ENCODE results near the gene SENP5. TPM values are rescaled to one million over a fixed set of nuclear protein-coding genes. Genes with fewer than 3 reads are reported as not detected.

Gene SENP5
- total RNA-seq, 4 donors from 2014 or later: 21.4 to 42.7 (median 31.7) TPM

GRCh38 chr3:196983186-196983585 lies 115.5 kb downstream of the SENP5 start:
- Histone ChIP-seq H3K9me3 (no peaks in the 10 kb centered on the region), H3K36me3 (no peaks in the 10 kb centered on the region), H3K27ac (no peak overlapping the region), H3K4me1 (peaks cover 0 to 4% of the 10 kb centered on the region in 2 donors), H3K4me3 (no peak overlapping the region), H3K27me3 (no peaks in the 10 kb centered on the region)
- intact Hi-C loops (cut with DNase I; ENCODE audit: low total_unique reads): no loop called here
- in situ Hi-C loops (cut with MboI; ENCODE audit: low sequenced_read_pairs in 4 of 4): loop anchor here in 2 of 4 donors (25.0 kb wide), 2 partner anchors 204 to 529 kb away; no protein-coding TSS in a partner anchor
- ATAC-seq (no peak), DNase-seq (no peak)
- TF ChIP-seq POLR2A (IDR thresholded peaks at IDR 0.05) (no peak), CTCF (IDR thresholded peaks at IDR 0.05 in 4 of 5, conservative IDR thresholded peaks at IDR 0.05 in 1 of 5) (no peak)

Other genes starting within 250 kb of the SENP5 start
- gene NRROS, start 228.2 kb upstream of the SENP5 start, total RNA-seq: 1 to 10 TPM in 2 of 4 donors, under 1 TPM in 2; 0.31 to 1.7 (median 0.96) TPM
- gene CEP19, start 155.7 kb upstream of the SENP5 start, total RNA-seq: 1 to 10 TPM in 3 of 4 donors, under 1 TPM in 1; 0.62 to 4.1 (median 1.4) TPM
- gene PIGX, start 155.5 kb upstream of the SENP5 start, total RNA-seq: 10 to 100 TPM; 13.2 to 35.1 (median 28.8) TPM
- 10 to 100 TPM; 42.6 to 58.6 (median 50.1) TPM for gene PAK2, start 128.1 kb upstream of the SENP5 start, total RNA-seq
- 10 to 100 TPM; 23.4 to 29.9 (median 27.5) TPM for gene NCBP2, start 74.6 kb downstream of the SENP5 start, total RNA-seq
- gene PIGZ, start 100.9 kb downstream of the SENP5 start, total RNA-seq: 1 to 10 TPM; 2.3 to 7.5 (median 5.1) TPM
- gene MELTF, start 161.9 kb downstream of the SENP5 start, total RNA-seq: under 1 TPM in 3 of 4 donors, not detected in 1; 0.36 to 0.64 (median 0.42) TPM